ENCODE data around the gene MEPCE. TPM values are rescaled to one million over a fixed set of nuclear protein-coding genes. Genes with fewer than 3 reads are reported as not detected.
A peak's percentile ranks its signal among the peaks of the same experiment; 100 is the strongest.

Gene MEPCE
- total and polyA plus RNA-seq, 11 donors, result 14.6 to 30.3 (median 21.5) TPM

DNA sequence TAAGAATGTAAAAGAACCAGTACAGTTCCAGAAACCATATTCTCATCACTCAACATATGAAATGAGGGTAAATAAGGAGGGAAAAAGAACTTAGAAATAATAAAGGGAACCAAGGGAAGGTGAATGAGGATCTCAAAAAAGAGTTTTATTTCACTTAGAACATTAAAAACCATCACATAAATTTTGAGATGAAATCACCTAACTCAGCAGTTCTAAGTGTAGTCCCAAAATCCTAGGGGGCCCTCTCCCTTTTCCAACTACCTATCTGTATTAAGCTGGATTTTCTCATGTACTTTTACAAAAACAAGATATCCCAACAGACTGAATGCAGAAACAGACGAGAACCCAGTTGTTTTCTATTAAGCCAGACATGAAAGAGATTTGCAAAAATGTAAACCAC lies 4.3 kb upstream of the MEPCE start:
- WGBS, 4 donors, result 40 to 83% (median 73%) methylated on average over 1 of the region's 1 CpG
- TF ChIP-seq POLR2A (IDR thresholded peaks at IDR 0.05) (no peak), CTCF (IDR thresholded peaks at IDR 0.05) (no peak)
- H3K9me3 ChIP-seq, result no peaks in the 10 kb centered on the region
- intact Hi-C loops (cut with DNase I), result no loop called here
- peaks cover 0 to 4% (median 0%) of the 10 kb centered on the region in 9 donors for H3K36me3 ChIP-seq
- H3K4me1 ChIP-seq, result peaks cover 0 to 10% (median 7%) of the 10 kb centered on the region in 12 donors
- no peak for DNase-seq
- no peak overlapping the region for H3K27ac ChIP-seq
- no peak overlapping the region for H3K4me3 ChIP-seq
- no peaks in the 10 kb centered on the region for H3K27me3 ChIP-seq
- no peak for ATAC-seq

- Histone ChIP-seq H3K27me3 (no peaks in the 10 kb centered on the region), H3K36me3 (peaks cover 0 to 6% (median 0%) of the 10 kb centered on the region in 9 donors), H3K4me1 (peaks cover 0 to 22% (median 19%) of the 10 kb centered on the region in 12 donors), H3K4me3 (no peak overlapping the region), H3K9me3 (no peaks in the 10 kb centered on the region), H3K27ac (no peak overlapping the region)
- intact Hi-C loops (cut with DNase I), result no loop called here
- DNase-seq (no peak), ATAC-seq (no peak)
- no peak for TF ChIP-seq POLR2A (IDR thresholded peaks at IDR 0.05)
- TF ChIP-seq CTCF (IDR thresholded peaks at IDR 0.05), result no peak
Observed at GRCh38 chr7:100426516-100426915, 3.1 kb upstream of the MEPCE start.

DNA sequence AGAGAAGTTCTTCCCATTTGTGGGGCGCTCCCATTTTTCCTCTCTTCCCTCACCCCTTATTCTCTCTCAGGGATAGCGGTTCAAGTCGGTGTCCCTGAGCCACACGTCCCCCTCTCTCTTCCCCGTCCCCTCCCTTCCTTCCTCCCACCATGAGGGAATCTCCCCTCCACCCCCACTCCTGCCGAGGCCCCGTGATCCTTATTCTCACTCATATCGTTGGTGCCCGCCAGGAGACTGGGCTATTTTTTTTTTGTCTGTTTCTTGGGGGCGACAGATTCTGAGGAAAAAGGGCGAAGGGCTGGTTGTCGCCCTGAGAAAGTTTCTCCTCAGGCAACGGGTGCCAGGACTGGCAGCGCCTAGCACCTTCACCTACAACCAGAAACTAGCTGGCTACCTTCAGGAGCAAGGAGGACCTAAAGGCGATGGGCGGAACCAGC lies 1.9 kb upstream of the MEPCE start:
- ATAC-seq (no peak), DNase-seq (no peak)
- peaks cover 0 to 18% (median 2%) of the 10 kb centered on the region in 9 donors for H3K36me3 ChIP-seq
- H3K27ac ChIP-seq, result peak overlapping the region in 11 of 12 donors; percentile 96 to 100 (median 99)
- H3K27me3 ChIP-seq, result no peaks in the 10 kb centered on the region
- peaks cover 0 to 34% (median 29%) of the 10 kb centered on the region in 12 donors for H3K4me1 ChIP-seq
- no peak for TF ChIP-seq POLR2A (IDR thresholded peaks at IDR 0.05)
- TF ChIP-seq CTCF (IDR thresholded peaks at IDR 0.05), result no peak
- 43 to 60% (median 50%) methylated on average over 16 of the region's 16 CpGs for WGBS, 4 donors
- H3K4me3 ChIP-seq, result peak overlapping the region in 10 of 12 donors; percentile 51 to 99 (median 90)
- no peaks in the 10 kb centered on the region for H3K9me3 ChIP-seq
- intact Hi-C loops (cut with DNase I), result no loop called here

- 1% methylated on average over 61 to 66 of the region's 66 CpGs for WGBS, 4 donors
- H3K27ac ChIP-seq, result peak within 1 kb of the TSS; percentile 96 to 100 (median 99)
- H3K36me3 ChIP-seq, result peaks cover 0 to 24% (median 8%) of the 10 kb centered on the region in 9 donors
- ATAC-seq (peak; percentile 60 to 77 (median 70)), DNase-seq (peak; percentile 95 to 98 (median 97))
- intact Hi-C loops (cut with DNase I), result no loop called here
- TF ChIP-seq POLR2A (IDR thresholded peaks at IDR 0.05), result peak; percentile 98 to 100
- peak in 2 of 12 donors; percentile 15 to 34 for TF ChIP-seq CTCF (IDR thresholded peaks at IDR 0.05)
- H3K9me3 ChIP-seq, result no peaks in the 10 kb centered on the region
- H3K4me1 ChIP-seq, result peaks cover 0 to 40% (median 30%) of the 10 kb centered on the region in 12 donors
- H3K27me3 ChIP-seq, result no peaks in the 10 kb centered on the region
- peak within 1 kb of the TSS; percentile 66 to 99 (median 90) for H3K4me3 ChIP-seq
Observed at GRCh38 chr7:100428199-100428966, 1.2 kb upstream of the MEPCE start, which contains the start of gene ZCWPW1. Gene ZCWPW1 (minus strand): TSS chr7:100428703. CDS start chr7:100420649, 8,054 bp downstream.
